Measurements from ENCODE around the gene INPP5D.

INPP5D gene

GRCh38 chr2:233100192-233100998 lies 40.3 kb downstream of the INPP5D start:
- TF ChIP-seq, protein P1, sequence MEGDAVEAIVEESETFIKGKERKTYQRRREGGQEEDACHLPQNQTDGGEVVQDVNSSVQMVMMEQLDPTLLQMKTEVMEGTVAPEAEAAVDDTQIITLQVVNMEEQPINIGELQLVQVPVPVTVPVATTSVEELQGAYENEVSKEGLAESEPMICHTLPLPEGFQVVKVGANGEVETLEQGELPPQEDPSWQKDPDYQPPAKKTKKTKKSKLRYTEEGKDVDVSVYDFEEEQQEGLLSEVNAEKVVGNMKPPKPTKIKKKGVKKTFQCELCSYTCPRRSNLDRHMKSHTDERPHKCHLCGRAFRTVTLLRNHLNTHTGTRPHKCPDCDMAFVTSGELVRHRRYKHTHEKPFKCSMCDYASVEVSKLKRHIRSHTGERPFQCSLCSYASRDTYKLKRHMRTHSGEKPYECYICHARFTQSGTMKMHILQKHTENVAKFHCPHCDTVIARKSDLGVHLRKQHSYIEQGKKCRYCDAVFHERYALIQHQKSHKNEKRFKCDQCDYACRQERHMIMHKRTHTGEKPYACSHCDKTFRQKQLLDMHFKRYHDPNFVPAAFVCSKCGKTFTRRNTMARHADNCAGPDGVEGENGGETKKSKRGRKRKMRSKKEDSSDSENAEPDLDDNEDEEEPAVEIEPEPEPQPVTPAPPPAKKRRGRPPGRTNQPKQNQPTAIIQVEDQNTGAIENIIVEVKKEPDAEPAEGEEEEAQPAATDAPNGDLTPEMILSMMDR (IDR thresholded peaks at IDR 0.05; ENCODE audit: low read depth, low read length, missing control alignments) = no peak
- DNase-seq (ENCODE audit: extremely low read depth, low read depth) = no peak
- no peak overlapping the region for H3K4me3 ChIP-seq (replicated peaks; ENCODE audit: low read depth, low read length)

- H3K4me3 ChIP-seq (replicated peaks; ENCODE audit: low read depth, low read length) = no peak overlapping the region
- DNase-seq (ENCODE audit: extremely low read depth, low read depth) = no peak
- TF ChIP-seq, protein P1 (IDR thresholded peaks at IDR 0.05; ENCODE audit: low read depth, low read length, missing control alignments) = no peak
Observed at GRCh38 chr2:233101141-233101540, 41.0 kb downstream of the INPP5D start.

GRCh38 chr2:233101816-233102215 lies 41.7 kb downstream of the INPP5D start:
- DNase-seq (ENCODE audit: extremely low read depth, low read depth) = no peak
- no peak overlapping the region for H3K4me3 ChIP-seq (replicated peaks; ENCODE audit: low read depth, low read length)
- TF ChIP-seq, protein P1 (IDR thresholded peaks at IDR 0.05; ENCODE audit: low read depth, low read length, missing control alignments) = no peak

DNA sequence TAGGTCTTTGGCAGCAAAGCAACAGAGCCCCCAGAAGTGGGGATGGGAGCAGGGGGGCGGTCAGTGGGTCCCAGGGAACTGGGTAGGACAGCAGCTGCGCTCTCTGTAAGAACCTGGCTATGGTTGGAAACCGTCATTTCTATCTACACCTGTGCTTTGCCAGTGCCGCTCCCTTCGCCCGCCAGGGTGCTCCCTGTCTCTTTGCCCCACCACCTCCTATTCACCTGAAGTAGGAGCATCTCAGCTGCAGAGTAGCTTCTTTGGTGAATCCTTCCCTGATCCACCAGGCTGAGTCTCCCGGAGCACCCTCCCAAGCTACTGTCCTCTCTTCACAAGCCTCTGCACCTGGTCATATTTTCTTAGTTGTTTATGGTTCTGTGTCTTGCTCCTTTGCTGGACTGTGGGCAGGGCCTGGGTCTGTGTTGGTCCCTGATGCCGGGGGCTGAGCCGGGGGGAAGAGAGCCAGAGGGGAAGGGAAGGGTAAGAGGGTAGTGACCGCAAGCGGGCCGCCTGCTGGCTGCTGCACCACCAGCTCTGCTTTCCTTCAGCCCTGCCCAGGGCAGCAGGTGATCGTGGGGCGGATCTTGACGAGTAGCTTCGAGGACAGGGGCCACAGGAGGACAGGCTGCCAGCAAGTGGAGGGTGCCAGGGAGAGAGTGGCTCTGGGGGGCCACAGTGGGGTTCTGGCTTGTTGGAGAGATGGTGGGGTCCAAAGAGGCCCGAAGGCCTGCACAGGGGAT lies 45.2 kb downstream of the INPP5D start:
- TF ChIP-seq, protein P1 (IDR thresholded peaks at IDR 0.05; ENCODE audit: low read depth, low read length, missing control alignments) = no peak
- no peak for DNase-seq (ENCODE audit: extremely low read depth, low read depth)
- H3K4me3 ChIP-seq (replicated peaks; ENCODE audit: low read depth, low read length) = no peak overlapping the region

DNA sequence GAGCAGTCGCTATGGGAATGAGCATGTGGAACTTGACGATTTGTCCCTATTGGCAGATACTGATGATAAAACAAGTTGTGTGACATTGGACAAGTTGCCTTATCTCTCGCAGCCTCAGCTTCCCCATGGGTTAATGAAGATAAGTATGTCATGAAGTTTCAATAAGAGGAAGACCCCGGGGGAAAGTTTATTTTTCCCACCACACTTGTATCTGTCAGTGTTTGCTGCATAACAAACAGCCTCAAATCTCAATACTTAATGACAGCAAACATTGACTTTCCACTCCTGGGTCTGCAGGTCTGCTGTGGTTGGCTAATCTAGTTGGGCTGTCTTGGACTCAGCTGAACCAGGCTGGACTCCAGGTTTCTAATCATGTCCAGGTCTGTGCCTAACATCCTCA lies 45.8 kb downstream of the INPP5D start:
- no peak overlapping the region for H3K4me3 ChIP-seq (replicated peaks; ENCODE audit: low read depth, low read length)
- TF ChIP-seq, protein P1 (IDR thresholded peaks at IDR 0.05; ENCODE audit: low read depth, low read length, missing control alignments) = no peak
- DNase-seq (ENCODE audit: extremely low read depth, low read depth) = no peak

DNA sequence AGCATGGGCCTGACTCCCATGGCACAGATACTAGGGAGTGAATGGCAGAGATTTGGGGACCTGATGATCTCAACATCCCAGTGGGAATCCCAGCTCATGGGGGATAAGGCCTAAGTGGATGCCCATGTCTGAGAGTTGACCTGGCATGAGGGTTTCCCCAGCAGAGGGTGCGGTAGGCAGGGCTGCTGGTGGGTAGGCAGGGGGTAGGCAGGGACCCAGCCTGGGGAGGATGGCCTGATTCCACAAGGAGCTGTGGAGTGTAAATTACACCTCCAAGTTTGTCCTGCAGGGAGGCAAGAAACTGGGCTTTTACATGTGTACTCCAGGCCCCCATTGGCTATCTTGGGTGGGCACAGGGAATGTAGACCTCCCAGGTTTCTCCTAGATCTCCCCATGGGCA lies 46.9 kb downstream of the INPP5D start:
- DNase-seq (ENCODE audit: extremely low read depth, low read depth) = no peak
- TF ChIP-seq, protein P1 (IDR thresholded peaks at IDR 0.05; ENCODE audit: low read depth, low read length, missing control alignments) = no peak
- H3K4me3 ChIP-seq (replicated peaks; ENCODE audit: low read depth, low read length) = no peak overlapping the region

All from HFF-Myc (cell line).